GM18907 (cell line): ENCODE results near the gene BLOC1S3.

ENCODE experiments used
- ATAC-seq: cut with Tn5 transposase; IDR thresholded peaks from one replicate; pipeline ENCODE4 v1.9.1; 2021; ENCODE audit warnings: mild to moderate bottlenecking, moderate library complexity; ENCODE audit not compliant: unreplicated experiment

Gene BLOC1S3

DNA sequence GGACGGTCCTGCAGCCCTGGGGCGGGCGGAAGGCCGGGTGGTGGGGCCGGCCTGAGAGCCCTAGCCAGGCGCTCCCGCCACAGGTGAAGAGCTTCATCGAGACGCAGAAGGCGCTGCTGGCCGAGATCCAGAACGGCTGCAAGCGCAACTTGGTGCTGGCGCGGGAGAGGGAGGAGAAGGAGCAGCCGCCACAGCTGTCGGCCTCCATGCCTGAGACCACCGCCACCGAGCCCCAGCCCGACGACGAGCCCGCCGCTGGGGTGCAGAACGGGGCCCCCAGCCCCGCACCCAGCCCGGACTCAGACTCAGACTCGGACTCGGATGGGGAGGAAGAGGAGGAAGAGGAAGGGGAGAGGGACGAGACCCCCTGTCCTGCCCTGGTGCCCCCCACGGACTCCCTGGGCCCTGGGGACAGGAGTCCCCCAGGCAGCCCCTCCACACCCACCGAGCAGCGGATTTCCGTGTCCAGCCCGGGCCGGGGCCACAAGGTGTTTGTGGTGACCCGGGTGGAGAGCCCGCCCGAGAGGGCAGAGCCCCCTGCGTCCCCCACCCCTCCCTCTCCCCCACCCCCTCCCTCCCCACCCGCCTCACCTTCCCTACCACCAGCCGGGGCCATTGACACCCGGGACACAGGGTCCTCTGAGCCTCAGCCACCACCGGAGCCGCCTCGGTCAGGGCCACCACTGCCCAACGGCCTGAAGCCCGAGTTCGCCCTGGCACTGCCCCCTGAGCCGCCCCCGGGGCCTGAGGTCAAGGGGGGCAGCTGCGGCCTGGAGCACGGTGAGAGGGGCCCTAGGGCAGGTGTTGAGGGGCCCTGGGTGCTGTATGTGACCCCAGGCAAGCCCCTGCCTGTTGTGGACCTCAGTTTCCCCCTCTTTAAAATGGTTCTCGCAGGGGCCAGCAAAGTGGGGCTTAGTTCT lies 33.1 kb upstream of the BLOC1S3 start:
- ATAC-seq = no peak

DNA sequence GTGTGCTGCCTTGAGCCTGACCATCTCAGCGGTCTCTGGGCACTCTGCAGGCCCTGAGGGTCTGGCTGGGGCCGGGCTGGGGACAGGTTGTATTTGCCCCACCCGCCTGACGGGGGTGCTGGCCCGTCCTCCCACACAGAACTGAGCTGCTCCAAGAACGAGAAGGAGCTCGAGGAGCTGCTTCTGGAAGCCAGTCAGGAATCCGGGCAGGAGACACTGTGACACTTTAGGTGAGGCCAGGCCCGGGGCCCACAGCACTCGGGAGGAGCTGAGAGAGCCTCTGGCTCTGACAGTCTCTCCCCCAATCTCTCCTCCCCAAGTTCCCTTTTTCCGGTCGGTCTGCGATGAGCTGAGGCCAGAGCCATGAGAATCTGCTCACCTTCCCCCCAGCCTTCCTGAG lies 32.3 kb upstream of the BLOC1S3 start:
- no peak for ATAC-seq

DNA sequence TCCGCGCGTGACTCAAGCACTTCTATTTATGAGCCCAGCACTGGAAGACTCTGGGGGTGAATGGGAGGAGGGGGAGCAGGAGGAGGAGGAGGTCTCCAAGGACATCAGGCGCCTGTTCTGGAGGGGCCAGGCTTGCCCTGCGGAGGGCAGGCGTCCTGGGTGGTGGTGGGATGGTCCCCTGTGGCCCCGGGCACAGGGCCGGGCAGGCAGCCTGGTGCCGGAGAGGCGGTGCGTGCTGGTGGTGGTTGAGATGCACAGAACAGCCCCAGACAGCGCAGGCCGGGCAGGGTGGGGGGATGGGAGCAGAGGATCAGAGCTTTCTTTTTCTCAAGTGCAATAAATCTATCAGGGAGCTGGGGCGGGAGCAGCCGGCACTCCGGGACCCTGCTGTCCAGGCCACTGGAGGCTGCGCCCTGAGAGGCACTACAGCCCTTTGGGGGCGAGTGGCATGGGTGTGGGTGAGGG lies 31.8 kb upstream of the BLOC1S3 start:
- no peak for ATAC-seq

DNA sequence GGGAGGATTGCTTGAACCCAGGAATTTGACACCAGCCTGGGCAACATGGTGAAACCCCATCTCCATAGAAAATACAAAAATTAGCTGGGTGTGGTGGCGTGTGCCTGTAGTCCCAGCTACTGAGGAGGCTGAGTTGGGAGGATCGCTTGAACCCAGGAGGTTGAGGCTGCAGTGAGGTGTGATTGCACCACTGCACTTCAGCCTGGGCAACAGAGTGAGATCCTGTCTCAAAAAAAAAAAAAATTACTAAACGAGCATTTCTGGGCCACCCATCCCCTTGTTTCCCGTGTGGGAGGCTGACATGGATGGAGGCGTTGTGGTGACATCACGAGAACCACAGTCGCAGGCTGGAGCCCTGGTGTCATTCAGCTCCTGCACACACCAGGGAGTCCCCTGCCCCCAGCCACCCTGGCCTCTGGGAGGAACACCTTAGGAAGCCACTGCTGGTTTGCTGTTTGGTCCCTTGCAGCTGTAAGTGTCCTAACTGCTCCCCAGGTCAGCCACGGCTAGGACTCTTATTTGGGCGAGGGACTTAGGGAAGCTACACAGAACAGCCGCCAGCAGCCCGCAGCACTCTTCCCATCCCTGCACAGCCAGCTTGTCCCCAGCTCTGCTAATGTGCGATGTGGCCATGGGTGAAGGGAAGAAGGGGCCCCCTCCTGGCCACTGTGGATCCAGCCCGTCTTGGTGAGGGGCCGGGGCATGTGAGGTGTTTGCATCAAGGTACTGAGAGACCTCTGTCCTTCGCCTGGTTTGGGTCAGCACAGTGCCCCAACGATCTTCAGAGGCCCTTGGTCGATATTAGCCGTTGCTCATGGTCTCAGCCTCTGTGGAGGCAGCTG lies 30.5 kb upstream of the BLOC1S3 start:
- no peak for ATAC-seq

DNA sequence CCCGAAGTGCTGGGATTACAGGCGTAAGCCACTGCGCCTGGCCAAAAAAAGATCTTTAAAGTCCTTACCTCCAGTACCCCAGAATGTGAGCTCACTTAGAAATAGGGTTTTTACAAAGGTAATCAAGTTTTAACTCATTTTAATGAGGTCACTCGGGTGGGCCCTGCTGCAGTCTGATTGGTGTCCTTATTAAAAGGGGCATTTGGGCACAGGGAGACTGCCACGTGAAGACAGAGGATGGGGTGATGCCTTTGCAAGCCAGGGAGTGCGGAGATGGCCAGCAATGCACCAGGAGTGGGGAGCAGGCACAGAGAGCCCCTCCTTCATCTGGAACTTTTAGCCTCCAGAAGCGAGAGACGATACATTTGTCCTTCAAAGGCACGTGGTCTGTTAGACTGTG lies 29.5 kb upstream of the BLOC1S3 start:
- ATAC-seq = no peak

DNA sequence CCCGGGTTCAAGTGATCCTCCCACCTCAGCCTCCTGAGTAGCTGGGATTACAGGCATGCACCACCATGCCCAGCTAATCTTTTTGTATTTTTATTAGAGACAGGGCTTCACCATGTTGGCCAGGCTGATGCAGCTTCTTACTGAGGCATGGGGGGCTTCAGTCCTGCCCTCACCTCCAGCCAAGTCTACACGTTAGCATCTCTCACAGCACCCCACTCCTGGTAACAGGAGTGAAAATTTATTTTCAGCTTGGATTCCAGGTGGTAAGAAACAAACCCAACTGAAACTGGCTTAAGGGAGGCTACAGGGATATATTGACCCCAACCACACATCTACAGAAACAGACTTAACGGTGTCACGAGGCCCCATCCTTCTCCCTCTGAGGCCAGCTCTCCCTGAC lies 28.4 kb upstream of the BLOC1S3 start:
- no peak for ATAC-seq

DNA sequence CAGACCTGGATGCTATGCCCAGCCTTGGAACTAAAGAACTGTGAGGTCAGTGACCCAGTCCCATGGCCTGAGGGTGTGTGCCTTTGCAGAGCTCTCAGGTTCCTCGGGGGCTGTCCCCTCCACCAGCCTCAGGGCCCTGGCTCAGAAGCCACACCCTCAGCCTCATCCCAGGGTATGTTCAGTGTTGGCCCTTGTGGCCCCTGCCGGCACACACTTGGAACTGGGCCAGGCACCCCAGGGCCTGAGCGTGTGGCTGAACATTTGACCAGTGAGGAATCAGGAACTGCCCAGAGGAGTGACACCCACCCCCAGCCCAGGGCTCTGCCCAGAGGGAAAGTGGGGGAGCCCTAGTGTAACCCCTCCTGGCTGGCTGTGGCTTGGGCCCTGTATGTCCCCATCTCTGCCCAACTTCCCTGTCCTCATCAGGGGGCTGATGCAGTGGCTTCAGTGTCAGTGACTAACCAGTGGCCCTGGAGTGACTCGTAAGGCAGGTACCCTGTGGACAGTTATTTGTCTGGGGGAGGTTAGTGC lies 27.8 kb upstream of the BLOC1S3 start:
- ATAC-seq = no peak

DNA sequence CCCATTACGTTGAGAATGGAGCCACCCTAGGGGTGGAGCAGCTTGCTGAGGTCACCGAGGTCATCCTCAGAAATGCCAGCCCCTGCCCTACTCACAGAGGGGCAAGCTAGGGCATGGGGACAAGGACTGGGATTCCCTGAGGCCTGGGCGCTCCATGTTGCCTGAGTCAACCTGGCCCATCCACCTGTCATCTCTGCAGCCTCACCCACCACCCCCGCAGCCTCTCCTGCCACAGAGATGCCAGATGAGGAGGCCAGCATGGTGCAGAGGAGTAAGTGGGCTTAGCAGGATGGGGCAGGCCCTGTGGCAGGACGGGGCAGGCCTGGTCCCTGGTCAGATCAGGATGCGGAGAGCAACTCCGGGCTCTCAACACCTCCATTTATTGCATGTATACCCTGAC lies 27.3 kb upstream of the BLOC1S3 start:
- no peak for ATAC-seq

DNA sequence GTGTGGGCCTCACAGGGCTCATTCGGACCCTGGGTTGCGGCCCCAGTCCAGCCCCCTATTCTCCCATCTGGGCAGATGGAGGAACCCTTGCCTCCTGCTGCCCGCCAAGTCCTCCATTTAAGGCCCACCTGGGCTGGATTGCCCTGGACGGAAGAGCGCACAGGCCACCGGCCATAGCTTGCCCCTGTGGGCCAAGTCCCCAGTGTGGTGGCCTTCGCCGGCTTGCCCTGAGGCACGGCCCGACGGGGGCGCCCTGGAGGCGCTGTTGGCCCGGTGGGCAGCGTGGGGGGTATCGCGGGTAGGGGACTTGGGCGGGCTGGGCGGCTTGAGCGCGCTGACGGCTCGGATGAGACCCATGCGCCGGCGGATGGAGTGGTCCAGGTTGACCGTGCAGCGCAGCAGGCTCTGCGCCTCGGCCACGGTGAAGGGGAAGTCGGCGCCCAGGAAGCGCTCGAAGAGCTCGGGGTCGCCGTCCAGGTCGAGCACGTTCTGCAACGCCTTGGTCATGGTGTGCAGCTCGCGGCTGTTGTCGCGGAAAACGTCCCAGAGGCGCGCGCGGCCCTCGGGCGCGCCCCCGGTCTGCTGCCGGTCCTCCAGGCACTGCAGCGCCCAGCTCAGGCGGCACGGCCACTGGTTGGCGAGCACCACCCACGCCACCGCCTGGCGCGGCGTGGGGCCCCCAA lies 26.6 kb upstream of the BLOC1S3 start:
- ATAC-seq = no peak

DNA sequence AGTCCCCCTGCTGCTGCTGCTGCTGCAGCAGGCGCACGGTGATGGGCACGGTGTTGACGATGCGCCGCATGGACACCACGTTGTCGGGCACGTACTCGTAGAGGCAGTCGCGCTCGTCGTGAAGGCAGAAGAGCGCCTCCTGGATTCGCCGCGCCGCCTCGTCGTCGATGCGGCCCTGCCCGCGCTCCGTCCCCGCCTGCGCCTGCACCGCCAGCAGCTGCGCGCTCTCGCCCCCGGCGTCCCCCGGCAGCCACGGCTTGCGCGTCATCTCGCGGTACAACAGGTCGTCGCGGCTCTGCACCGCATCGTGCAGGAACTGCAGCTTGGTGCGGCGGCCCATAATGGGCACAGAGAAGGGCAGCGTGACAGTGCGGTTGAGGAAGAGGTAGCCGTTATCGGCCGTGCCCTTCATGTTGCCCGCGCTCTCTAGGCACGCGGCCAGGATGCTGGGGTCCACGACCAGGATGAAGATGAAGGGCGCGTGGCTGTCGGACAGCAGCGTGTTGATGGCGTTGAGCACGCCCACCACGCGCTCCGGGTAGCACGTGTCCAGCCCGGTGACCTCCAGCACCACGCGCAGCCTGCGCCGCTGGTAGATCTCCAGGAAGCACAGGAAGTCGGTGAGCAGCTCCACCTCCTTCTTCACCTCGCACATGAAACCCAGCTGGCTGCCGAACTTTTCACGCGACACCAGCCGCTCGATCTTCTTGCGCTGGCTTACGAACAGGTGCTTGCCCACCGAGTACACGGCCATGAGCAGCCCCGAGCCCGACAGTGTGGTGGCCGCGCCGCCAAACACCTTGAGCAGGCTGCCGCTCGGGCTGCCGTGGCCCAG lies 25.9 kb upstream of the BLOC1S3 start:
- no peak for ATAC-seq

DNA sequence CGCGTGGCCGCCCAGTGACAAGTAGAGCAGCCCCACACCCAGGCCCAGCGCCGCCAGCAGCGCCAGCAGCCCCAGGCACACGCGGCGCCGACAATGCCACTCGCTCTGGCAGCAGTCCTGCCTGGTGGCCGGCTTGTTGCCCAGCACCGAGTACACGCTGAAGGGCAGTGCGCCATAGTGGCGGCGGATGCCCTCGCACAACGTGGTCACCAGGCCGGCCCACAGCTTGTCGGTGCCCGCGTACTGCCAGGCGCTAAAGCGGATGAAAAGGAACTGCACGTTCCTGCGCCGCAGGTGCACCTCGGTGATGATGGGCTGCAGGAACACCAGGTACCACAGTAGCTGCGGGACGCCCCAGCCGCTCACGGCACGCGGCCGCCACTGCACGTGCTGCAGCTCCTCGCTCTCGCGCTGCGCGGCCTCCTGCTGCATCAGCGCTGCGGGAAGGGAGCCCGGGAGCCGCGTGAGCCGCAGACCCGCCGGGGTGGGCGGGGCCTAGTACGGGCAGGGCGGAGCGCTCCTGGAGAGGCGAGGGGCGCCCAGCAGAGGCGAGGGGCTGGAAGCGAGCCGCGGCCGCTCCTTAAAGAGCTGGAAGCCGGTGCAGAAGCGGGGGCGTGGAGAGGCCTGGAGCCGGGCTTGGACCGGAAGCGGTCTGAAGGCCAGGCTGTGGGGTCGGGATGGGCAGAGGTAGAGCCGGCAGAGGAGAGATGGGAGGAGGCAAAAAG lies 25.1 kb upstream of the BLOC1S3 start:
- ATAC-seq = no peak

DNA sequence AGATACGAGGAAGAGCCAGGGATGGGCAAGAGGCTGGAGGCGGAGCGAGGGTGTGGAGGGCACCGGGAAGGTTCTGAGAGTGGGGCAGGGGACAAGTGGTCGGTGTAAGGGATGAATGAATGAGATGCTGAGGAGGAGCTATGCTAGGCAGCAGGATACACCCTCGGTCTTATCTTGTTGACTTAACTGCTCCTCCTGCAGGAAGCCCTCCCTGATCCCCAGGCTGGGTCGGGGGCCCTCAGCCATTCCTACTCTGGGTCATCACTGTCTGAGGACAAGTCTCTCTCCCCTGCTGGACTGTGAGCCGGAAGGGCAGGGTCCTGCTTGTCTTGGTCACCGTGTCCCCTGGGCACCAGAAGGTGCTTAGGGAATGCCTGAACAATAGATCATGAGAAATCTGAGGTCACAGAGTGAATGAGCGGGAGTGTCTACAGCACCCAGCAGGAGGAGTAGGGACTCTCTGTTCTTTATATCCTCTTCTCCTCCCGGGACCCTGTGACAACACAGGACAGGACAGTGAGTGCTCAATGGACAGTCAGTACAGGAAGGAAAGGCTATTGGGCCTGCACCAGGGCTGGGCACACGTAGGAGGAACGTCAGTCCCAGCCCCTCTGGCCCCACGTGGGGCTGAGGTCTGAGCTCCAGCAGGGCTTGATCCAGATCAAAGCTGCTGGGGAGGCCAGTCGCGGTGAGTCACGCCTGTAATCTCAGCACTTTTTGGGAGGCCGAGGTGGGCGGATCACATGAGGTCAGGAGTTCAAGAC lies 24.3 kb upstream of the BLOC1S3 start:
- ATAC-seq = no peak

DNA sequence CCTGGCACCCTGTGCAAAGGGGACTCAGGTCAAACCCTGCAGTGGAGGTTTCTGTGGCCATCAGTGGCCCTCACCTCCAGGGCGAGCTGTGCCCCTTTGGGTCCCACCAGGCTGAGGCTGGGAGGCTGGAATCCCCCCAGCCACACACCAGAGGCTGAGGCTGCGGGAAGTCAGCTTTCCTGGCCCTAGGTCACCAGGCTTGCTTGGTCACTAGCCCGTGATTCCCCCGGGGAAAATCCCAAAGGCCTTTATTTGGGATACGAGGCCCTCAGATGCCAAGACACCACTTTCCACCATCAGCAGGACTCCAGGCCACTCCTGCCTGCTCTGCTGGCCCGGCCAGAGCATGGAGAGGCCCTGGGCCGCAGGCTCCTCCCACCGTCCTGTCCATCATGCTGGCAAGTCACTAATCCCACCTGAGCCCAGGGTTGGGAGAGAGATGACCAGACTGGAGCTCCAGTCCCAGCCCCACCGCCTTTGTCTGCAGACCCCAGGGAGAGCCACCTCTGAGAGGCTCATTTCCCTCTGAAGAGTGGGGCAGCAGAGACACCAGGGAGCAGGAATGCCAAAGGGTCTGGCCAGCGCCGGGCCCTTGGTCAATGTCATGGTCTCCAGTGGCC lies 22.5 kb upstream of the BLOC1S3 start:
- ATAC-seq = no peak

DNA sequence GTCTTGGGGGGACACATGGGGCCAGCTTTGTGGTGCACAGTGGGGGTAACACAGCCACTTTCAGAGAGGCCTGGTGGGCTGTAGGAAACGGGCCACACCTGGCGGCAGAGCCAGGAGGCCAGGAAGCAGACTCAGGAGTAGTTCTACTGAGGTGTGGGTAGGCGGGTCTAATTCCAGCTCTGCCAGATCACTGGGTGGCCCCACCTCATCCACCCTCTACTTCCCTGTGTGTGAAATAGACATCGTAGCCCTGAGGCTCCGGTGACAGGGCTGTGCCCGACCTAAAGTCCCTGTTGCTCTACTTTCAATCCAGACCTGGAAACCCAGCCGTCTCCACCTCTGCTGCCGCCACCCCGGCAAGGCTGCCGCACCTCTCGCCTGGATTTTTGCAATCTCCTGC lies 21.8 kb upstream of the BLOC1S3 start:
- no peak for ATAC-seq

DNA sequence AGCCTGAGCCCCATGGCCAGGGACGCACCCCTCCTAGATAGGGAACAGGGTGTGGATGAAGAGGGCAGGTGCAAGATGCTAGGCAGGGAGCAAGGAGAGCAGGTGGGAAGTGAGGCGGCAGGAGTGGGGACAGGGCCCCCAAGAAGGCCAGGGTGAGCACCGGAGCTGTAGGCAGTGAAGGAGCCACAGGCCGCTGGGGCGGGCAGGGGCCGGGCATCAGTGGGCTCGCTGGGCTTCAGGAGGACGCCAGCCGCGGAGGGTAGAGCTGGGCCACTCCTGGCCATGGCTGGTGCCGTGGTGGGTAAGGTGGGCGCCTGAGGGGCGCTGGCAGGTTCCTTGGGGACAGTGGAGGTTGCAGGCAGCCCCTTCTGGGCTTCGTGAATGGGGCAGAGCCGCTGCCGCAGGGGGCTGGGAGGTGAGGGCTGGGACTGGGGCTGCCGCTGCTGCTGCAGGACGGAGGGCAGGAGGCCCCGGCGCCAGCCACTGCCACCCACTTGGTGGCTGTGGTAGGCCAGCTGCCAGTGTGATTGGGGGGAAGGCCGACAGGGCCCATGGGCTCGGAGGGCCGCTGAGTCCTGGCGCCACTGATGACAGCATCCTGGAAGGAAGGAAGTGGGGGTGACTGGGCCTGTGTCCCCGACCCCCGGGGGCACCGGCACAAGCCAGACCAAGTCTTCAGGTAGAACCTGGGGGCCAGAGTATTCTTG lies 19.9 kb upstream of the BLOC1S3 start:
- ATAC-seq = no peak

DNA sequence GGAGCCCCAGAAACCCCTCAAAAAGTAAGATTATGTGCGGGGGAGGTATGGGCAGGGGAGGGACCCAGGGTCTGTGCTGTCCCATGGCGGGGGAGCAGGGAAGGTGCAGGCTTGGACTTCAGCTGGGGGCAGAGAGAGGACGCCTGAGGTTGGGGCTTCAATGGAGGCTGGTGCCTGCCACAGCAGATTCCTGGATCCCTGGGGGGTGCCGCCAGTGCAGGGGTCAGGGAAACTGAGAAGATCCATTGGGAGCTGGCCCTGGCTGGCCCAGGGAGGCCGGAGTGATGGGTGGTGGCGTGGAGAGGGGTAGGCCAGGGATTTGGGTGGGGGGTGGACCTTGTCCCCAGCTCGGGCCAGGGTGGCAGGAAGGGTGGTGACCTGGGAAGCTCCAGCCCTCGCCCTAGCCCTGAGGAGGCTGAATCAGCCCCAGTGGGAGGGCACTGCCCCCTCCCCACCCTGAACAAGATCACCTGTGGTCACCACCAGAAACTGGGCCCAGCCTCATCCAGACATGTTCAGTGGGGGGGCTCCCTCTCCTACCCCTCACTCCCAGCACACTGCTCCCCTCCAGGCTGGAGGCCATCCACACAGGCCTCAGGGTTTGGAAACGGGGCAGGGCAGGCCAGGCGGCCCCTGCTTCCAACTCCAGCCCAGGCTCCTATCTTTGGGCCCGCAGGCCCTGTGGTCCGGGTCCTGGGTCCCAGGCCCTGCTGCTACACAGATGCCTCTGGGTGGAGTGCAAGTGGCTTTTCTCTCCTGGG lies 19.2 kb upstream of the BLOC1S3 start:
- ATAC-seq = no peak

DNA sequence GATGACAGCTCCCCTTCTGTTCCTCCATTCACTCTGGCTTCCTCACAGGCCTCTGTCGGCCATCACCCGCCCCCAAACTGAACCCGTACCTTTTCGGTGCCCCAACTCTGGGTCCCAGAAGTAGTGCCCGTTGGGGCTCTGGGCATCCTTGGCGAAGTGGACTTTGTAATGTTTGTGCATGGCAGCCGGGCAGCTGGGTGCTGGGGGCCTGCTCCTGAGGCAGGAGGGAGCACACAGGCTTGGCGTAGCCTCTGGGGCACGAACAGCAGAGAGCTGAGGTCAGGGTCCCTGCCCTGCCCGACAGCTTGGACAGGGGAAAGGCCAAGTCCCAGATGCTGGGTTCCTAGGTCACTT lies 18.6 kb upstream of the BLOC1S3 start:
- no peak for ATAC-seq
